ENCODE results near the gene TTYH3. TPM values are rescaled to one million over a fixed set of nuclear protein-coding genes. Genes with fewer than 3 reads are reported as not detected.

TTYH3 gene
- total RNA-seq, 4 donors from 2014 or later, result 14.0 to 26.3 (median 19.5) TPM

DNA sequence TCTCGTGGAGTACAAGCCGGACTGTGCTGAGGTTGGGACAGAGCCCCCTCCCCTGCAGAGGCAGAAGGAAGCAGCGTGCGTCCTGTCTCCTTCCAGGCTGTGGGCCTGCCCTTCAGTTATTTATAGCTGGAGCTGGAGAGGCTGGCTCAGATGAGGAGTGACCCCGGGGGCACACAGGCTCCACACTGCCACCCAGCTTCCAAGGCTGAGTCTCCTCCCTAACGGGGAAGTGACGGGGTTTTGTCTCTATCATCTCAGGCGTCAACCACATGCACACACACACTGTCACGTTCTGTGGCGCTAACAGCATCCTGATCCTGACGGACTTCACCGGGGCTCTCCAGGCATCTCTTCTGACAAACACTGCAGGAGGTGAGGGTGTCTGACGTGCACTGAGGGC, 81.6 kb downstream of the TTYH3 start:
- DNase-seq (ENCODE audit: low spot score in 2 of 2), result no peak
- Histone ChIP-seq H3K27me3 (no peaks in the 10 kb centered on the region), H3K9me3 (no peaks in the 10 kb centered on the region), H3K36me3 (no peaks in the 10 kb centered on the region), H3K4me1 (peaks cover 18% of the 10 kb centered on the region), H3K27ac (no peak overlapping the region), H3K4me3 (no peak overlapping the region)
- WGBS, result 66% methylated on average over 13 of the region's 13 CpGs
- TF ChIP-seq EP300 (IDR thresholded peaks at IDR 0.05), result no peak
- no peak for TF ChIP-seq POLR2A (IDR thresholded peaks at IDR 0.05)
- no peak for TF ChIP-seq POLR2AphosphoS5 (IDR thresholded peaks at IDR 0.05)
- TF ChIP-seq, protein P1, sequence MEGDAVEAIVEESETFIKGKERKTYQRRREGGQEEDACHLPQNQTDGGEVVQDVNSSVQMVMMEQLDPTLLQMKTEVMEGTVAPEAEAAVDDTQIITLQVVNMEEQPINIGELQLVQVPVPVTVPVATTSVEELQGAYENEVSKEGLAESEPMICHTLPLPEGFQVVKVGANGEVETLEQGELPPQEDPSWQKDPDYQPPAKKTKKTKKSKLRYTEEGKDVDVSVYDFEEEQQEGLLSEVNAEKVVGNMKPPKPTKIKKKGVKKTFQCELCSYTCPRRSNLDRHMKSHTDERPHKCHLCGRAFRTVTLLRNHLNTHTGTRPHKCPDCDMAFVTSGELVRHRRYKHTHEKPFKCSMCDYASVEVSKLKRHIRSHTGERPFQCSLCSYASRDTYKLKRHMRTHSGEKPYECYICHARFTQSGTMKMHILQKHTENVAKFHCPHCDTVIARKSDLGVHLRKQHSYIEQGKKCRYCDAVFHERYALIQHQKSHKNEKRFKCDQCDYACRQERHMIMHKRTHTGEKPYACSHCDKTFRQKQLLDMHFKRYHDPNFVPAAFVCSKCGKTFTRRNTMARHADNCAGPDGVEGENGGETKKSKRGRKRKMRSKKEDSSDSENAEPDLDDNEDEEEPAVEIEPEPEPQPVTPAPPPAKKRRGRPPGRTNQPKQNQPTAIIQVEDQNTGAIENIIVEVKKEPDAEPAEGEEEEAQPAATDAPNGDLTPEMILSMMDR (IDR thresholded peaks at IDR 0.05), result no peak

DNA sequence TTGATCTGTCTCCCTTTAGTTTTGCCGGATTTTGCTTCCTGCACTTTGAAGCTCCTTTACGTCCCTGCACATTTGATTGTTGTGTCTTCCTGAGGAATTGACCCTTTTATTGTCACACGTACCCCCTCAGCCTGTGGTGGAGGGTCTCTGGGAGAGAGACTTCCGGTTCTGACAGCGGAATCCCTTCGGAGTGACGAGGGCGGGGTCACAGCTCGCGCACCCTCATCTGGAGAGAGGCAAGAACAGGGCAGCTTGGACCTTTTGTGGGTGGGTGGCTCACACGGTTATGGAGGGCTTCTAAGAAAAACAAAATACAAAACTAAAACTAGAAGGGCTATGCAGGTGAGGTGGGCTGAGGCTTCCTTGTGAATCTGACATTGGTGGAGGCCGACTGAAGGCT, 82.2 kb downstream of the TTYH3 start:
- H3K27ac ChIP-seq, result no peak overlapping the region
- TF ChIP-seq POLR2A (IDR thresholded peaks at IDR 0.05), result no peak
- no peak for TF ChIP-seq EP300 (IDR thresholded peaks at IDR 0.05)
- TF ChIP-seq POLR2AphosphoS5 (IDR thresholded peaks at IDR 0.05), result no peak
- TF ChIP-seq, protein P1 (IDR thresholded peaks at IDR 0.05), result no peak
- H3K9me3 ChIP-seq, result no peaks in the 10 kb centered on the region
- no peaks in the 10 kb centered on the region for H3K36me3 ChIP-seq
- H3K4me3 ChIP-seq, result no peak overlapping the region
- no peak for DNase-seq (ENCODE audit: low spot score in 2 of 2)
- WGBS, result 82% methylated on average over 12 of the region's 12 CpGs
- peaks cover 18% of the 10 kb centered on the region for H3K4me1 ChIP-seq
- H3K27me3 ChIP-seq, result no peaks in the 10 kb centered on the region

Other genes with a start within 250 kb of the TTYH3 start
- 10 to 100 TPM in 3 of 4 donors, 1 to 10 TPM in 1; 9.9 to 55.8 (median 24.5) TPM for gene CHST12, start 228.4 kb upstream of the TTYH3 start, total RNA-seq
- gene GRIFIN, start 155.6 kb upstream of the TTYH3 start, total RNA-seq, result not detected
- gene LFNG, start 112.2 kb upstream of the TTYH3 start, total RNA-seq, result 100 to 1,000 TPM; 105 to 198 (median 150) TPM
- gene BRAT1, start 76.5 kb upstream of the TTYH3 start, total RNA-seq, result 10 to 100 TPM; 51.5 to 79.3 (median 63.3) TPM
- gene IQCE, start 73.0 kb upstream of the TTYH3 start, total RNA-seq, result 10 to 100 TPM; 10.1 to 18.8 (median 15.7) TPM
- under 1 TPM in 1 of 4 donors, not detected in 3; 0.17 TPM for gene AMZ1, start 56.2 kb downstream of the TTYH3 start, total RNA-seq
- 10 to 100 TPM in 3 of 4 donors, 1 to 10 TPM in 1; 9.7 to 15.0 (median 13.3) TPM for gene GNA12, start 212.3 kb downstream of the TTYH3 start, total RNA-seq

Data from suprapubic skin (tissue), 4 donors.